ENCODE results near the gene COG5.
A peak's percentile ranks its signal among the peaks of the same experiment; 100 is the strongest.
"Not testable (repeated sequence)": the region's sequence is repeated elsewhere in the genome, so short reads cannot be mapped to it uniquely, and the experiment has no call there.

COG5 gene

GRCh38 chr7:107579885-107580715, 16.4 kb upstream of the COG5 start, which contains the start of gene BCAP29:
TSS of gene BCAP29 (plus strand) at chr7:107580246. CDS start at chr7:107580773, 527 bp downstream.
- DNase-seq = peak; percentile 92

DNA sequence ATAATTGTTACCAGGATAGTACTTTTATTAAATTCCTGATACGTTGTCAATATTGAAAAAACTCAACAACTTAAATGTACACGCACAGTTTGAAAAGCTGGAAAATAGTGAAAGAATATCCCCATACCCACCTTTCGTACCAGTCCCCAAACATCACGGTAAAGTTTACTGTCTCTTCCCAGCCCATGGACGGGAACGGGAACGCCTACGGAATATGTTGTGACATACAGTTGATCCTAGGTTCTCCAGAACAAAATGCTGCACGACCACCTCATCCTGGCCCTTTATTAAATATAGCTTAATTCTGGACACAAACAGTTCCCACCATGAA, 15.8 kb upstream of the COG5 start:
- DNase-seq = no peak

DNA sequence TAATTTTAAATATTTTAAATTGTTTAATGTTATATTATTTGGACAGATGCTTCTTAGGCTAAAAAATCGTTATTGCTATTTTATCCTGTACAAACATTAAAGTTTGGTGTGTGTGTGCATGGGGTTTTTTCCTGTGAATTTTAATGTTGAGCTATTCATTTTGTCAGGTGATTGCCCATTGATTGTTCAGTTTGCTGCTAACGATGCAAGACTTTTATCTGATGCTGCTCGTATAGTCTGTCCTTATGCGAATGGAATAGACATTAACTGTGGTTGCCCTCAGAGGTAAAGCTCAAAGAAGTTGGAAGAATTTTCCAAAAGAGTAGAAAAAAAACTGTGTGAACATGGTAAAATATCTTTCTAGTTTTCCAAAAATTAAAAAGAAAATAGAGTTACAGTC, 9.8 kb upstream of the COG5 start:
- no peak for DNase-seq

DNA sequence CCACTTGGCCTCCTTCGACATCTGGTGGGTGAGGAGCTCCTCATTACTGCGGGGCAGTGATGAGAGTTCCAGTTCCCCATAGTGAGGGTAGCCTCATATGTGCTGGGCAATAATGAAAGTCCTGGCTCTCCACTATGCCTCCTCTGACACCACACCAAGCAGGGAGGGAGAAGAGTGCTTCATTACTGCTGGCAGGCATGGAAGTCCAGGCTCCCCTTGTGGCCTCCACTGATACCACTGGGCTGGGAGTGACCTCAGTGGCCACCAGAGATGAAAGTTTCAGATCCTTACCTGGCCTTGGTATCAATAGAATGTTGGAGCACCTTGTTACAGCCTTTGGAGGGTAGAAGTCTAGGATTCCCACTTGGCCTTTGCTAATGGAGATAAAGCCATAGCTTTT, 6.6 kb upstream of the COG5 start:
- DNase-seq = no peak

DNA sequence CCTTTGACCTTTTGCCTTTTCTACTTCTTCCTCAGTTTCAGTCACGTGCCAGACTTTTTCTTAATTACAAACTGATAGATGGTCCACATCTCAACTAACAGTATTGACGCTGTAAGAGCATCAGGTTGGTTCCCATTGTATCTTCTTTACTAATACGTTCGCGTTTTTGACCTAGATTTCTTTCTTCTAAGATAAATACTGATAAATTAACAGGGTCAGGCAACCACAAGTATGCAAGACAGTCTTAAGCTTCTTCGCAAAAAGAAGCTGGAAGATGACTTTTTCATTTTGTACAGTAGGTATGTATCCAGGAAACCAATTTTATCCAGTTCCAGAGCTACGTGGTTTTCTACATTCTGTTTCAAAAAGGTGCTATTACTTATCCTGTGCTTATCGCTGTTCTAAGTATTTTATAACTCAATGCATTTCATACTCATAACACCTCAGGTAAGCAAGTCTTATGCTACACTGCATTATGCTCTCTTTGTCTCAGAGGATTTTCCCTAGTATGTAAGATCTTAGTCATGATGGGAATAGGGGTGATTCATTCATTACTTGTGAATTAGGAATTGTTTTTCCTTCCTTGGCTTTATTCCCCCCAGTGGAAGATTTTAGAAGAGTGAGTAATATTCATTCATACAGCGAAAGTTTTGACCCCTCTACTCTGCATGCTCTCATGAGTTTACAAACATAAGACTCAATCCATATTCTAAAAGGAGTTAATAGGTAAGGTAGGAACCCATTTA, 1.0 kb upstream of the COG5 start:
- no peak for DNase-seq

DNA sequence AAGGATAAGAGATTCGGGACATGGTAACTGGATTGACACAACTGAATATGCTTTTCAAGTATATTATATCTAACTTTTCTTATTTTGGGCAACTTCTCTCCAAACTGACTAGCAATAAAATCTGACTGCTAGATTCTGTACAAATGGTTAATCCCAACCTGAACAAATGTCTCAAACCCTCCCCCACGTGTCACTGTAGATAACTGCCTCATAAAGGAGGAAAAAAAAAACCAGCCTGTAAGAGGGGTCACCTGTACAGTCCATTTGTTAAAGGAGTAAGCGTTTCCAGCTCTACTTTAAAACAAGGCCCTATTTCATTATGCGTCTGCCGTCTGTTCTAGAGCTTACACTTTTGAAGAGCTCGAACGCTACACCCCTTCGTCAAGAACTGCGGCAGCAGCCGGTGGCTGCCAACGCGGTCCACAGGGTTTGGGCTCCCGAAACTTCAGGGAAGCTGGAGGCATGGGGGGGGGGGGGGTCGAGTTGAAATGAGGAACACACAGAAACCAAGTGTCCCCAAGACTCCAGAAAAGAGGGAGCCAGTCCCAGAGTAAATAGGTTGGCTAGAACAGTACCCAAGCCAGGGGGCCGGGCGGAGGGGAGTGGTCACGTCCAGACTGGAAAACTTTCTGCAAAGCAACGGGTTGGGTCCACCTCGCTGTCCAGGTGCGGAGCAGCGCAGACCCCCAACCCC, 492 bp downstream of the COG5 start:
- DNase-seq = no peak

DNA sequence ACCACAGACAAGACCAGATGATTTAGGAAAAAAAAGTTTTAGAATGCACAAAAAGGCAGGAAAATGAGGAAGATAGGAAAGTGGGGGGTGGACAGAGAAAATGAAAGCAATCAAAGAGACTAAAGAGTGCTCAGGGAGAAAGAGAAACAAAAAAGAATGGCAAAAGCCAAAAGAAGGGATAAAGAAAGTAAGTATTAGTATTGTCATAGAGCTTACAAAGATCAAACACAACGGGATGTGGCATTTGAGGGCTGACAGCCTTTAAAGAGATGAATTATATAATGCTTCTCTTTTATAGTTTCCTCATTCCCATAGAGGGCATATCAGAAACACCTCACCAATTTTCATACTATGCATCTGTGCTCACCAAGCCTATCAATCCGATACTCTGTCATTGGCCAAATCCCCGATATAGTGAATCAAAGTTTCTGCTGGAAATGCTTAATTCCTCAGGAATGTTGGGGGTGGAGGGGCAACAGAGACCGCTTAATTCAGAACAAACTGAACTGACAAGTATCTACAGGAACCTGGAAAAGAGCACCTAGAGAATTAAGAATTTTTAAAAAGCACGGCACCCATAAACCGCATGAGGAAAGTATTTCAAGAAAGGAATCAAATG, 2.7 kb downstream of the COG5 start:
- no peak for DNase-seq

GRCh38 chr7:107559864-107560263, 3.9 kb downstream of the COG5 start:
- DNase-seq = no peak

- no peak for DNase-seq
These were observed 7.8 kb downstream of the COG5 start for GRCh38 chr7:107555893-107556292.

DNA sequence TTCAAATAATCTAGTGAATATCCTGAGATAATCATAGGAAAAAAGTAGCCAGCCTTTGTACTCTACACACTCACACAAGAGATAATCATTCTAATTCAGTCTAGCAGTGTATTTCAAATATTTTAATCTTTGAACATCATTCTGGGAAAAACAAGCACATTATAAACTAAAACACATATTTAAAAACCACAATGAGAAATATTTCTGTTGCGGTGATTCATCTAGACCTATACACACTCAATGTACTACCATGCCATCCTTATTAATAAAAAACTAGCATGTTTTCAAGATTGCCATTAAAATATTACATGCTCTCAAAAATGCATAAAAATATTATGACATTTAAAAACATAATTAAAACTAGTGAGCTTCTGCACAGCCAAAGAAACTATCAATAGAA, 11.8 kb downstream of the COG5 start:
- no peak for DNase-seq

DNA sequence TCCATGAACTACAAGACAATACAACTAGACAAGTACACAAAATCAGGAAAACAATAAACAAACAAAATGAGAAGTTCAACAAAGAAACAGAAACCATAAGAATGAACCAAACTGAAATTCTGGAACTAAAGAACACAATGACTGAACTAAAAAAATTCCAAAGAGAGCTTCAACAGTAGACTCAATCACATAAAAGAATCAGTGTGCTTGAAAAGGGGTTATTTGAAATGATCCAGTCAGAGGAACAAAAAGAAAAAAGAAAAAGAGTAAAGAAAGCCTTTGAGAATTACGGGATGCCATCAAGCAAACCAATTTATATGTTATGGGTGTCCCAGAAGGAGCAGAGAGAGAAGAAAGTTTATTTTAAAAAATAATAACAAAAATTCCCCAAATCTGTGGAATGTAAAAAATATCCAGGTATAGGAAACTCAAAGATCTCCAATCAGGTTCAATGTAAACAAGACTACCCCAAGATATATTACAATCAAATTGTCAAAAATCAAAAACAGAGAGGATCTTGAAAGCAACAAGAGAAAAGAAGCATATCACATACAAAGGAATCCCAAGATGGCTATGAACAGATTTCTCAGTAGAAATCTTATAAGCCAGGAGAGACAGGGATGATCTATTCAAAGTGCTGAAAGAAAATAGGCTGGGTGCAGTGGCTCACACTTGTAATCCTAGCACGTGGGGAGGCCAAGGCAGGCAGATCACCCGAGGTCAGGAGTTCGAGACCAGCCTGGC, 18.7 kb downstream of the COG5 start:
- no peak for DNase-seq

GRCh38 chr7:107543338-107543993, 20.3 kb downstream of the COG5 start:
- no peak for DNase-seq

DNA sequence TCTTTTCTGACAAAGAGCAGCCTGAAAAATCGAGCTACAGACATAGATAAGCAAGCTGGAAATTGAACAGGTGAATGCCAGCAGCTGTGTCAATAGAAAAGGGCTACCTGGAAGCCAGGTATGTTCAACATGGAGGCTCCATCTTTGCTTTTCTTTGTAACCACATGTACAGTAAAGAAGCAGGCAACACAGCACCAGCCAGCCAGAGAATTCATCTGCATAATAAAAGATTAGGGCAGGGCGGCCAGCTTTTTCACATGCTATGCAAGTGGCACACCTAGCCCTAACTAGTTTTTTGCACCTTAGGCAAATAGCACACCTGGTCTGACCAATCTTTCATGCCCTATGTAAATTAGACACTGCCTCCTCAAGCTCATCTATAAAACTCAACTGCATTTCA, 25.7 kb downstream of the COG5 start:
- peak; percentile 98 for DNase-seq

DNA sequence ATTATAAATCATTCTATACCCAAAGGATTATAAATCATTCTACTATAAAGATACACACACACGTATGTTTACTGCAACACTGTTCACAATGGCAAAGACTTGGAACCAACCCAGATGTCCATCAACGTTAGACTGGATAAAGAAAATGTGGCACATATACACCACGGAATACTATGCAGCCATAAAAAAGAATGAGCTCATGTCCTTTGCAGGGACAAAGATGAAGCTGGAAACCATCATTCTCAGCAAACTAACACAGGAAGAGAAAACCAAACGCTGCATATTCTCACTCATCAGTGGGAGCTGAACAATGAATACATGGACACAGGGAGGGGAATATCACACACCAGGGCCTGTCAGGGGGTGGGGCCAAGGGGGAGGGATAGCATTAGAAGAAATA, 26.5 kb downstream of the COG5 start:
- DNase-seq = not testable (repeated sequence)

GRCh38 chr7:107534139-107534538, 29.6 kb downstream of the COG5 start:
- DNase-seq = no peak

DNA sequence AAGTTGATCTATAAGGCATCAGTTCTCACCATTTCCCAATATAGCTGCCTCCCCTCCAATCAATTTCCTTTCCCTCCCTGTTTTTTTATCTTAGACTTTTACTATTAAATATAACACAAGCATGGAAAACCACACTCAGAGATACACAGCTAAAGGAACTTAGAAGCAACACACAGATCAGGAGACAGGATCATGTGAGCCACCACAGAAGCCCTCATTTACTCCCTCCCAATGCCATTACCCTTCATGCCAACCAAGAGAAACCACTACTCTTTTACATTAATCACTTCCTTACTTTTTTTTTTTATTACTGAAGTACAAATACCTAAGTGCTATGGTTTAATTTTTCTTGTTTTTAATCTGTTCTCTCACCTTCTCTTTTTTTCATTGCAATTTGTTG, 33.0 kb downstream of the COG5 start:
- no peak for DNase-seq

GRCh38 chr7:107528461-107528860, 35.3 kb downstream of the COG5 start:
- no peak for DNase-seq

DNA sequence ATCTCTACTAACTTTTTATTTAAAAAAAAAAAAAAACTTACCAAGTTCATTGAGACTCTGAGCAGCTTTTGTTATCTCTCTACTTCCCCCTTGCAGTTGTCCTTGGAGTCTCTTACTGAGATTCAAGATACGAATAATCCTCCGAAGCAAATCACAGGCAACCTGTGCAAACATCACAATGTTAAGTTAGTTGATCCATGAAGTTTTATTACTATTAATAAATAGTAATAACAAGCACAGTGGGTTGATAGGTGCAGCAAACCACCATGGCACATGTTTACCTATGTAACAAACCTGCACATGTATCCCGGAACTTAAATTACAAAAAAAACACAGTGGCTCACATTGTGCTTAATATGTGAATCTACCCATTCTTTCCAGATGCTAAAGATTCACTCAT, 36.5 kb downstream of the COG5 start:
- no peak for DNase-seq

DNA sequence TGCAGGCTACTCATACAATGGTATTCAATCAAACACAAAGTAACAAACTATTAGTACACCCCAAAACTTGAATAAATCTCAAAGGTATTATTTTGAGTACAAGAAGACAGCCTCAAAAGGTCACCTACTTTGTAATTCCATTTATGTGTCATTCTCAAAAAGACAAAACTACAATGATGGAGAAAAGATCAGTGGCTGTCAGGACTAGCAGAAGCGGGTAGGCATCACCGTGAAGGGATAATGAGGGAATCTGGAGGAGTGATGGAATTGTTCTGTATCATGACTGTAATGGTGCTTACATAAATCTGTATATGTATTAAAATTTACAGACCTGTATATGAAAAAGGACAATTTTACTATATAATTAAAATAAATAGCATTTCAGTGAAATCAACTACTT, 37.0 kb downstream of the COG5 start:
- no peak for DNase-seq

DNA sequence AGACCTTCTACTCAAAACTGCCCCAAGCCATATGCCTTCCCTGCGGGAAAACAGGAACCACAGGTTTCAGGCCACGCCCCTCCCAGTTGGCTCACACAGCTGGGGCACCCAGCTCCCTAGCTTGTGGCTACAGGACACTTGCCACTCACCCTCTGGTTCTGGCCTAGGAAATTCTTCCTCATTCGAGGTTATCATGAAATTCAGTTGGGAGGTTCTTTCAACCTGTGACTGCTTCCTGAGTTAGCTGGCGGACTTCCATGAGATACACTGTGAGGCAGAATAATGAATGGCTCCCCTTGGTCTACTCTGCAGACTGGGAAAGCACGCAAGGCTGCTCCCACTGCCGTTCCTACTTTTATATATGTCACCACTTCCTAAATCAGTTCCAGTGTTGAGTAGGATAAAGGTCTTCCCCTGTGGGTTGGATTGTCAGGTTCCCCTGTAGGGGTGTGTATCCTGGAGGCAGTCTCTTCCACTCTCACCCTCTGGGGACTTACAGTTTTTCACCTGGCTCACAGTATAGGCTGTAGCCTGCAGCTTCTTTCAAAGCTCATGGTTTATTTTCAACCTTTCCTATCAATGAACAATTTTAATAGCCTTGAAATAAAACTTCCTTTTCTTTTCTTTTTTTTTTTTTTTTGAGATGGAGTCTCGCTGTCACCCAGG, 56.9 kb downstream of the COG5 start:
- peak; percentile 32 for DNase-seq

- no peak for DNase-seq
These were observed 57.6 kb downstream of the COG5 start for GRCh38 chr7:107505997-107506673.

Data from NCI-H526 treated with DMSO at 0.1 percent for 48 hours (cell line).